ENCODE data around the gene MTX1. TPM values are rescaled to one million over a fixed set of nuclear protein-coding genes. Genes with fewer than 3 reads are reported as not detected.

MTX1 gene
- total and polyA plus RNA-seq, 9 of the 15 experiments (the other 6 are each of a cell fraction or from before 2014, with no cell fraction given), result 29.1 to 98.4 (median 66.9) TPM

DNA sequence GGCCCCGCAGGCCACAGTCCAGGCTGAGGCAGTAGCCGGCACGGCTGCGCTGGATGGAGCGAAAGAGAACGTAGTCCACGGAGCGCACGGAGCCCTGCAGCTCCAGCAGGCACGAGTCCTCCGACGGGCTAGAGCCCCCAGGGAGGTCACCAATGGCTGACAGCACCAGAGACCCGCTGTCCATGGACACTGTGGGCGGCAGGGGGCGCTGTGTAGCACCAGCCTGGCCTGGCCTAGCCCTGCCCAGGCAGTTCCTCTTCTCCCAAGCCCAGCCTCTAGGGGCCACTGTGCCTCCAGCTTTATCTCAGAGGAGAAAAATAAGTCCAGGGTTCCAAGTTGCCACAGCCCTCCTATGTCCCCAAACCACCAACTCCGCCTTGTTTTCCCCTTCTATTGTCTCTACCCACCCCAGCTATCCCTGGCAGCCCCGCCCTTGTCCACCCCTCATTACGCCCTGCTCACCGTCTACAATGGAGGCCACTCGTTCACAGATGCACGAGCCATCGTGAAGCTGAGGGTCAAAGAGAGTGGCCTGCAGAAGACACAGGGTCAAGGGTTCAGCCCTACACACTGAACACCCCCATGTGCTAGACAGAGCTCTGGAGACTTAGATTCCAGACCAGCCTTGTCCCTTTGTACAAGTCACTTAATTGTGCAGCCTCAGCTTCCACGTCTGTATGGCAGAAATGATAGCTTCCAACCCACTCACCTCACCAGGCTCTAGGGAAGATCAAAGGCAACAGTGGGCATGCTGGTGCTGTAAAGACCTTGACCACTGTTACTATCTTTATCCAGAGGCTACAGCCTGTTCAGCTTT lies 42.3 kb downstream of the MTX1 start (continued):
- TF ChIP-seq, protein P1, sequence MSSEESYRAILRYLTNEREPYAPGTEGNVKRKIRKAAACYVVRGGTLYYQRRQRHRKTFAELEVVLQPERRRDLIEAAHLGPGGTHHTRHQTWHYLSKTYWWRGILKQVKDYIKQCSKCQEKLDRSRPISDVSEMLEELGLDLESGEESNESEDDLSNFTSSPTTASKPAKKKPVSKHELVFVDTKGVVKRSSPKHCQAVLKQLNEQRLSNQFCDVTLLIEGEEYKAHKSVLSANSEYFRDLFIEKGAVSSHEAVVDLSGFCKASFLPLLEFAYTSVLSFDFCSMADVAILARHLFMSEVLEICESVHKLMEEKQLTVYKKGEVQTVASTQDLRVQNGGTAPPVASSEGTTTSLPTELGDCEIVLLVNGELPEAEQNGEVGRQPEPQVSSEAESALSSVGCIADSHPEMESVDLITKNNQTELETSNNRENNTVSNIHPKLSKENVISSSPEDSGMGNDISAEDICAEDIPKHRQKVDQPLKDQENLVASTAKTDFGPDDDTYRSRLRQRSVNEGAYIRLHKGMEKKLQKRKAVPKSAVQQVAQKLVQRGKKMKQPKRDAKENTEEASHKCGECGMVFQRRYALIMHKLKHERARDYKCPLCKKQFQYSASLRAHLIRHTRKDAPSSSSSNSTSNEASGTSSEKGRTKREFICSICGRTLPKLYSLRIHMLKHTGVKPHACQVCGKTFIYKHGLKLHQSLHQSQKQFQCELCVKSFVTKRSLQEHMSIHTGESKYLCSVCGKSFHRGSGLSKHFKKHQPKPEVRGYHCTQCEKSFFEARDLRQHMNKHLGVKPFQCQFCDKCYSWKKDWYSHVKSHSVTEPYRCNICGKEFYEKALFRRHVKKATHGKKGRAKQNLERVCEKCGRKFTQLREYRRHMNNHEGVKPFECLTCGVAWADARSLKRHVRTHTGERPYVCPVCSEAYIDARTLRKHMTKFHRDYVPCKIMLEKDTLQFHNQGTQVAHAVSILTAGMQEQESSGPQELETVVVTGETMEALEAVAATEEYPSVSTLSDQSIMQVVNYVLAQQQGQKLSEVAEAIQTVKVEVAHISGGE (CRISPR knock-in tag; IDR thresholded peaks at IDR 0.05), result no peak
- TF ChIP-seq ZKSCAN1 (IDR thresholded peaks at IDR 0.05; ENCODE audit: low read depth, low read length), result peak; percentile 60; the same call in 1 of the 2 replicates
- TF ChIP-seq CREB1 (IDR thresholded peaks at IDR 0.05), result peak; percentile 31; the same call in 1 of the 2 replicates
- no peak for TF ChIP-seq CREB1 (CRISPR knock-in tag; IDR thresholded peaks at IDR 0.05)
- peak; percentile 64; the same call in 1 of the 2 replicates for TF ChIP-seq ZNF24 (IDR thresholded peaks at IDR 0.05)
- peak in 1 of 2 experiments; percentile 84; a peak in 2 of 4 replicates for TF ChIP-seq SRF (CRISPR knock-in tag; IDR thresholded peaks at IDR 0.05)
- no peak for TF ChIP-seq RHOXF2B (CRISPR knock-in tag; conservative IDR thresholded peaks at IDR 0.05)
- peak in 1 of 2 experiments; percentile 62; a peak in 1 of 3 replicates for TF ChIP-seq CBX3 (IDR thresholded peaks at IDR 0.05; ENCODE audit: borderline replicate concordance in 1 of 2, low read length in 2 of 2)
- TF ChIP-seq, protein P2, sequence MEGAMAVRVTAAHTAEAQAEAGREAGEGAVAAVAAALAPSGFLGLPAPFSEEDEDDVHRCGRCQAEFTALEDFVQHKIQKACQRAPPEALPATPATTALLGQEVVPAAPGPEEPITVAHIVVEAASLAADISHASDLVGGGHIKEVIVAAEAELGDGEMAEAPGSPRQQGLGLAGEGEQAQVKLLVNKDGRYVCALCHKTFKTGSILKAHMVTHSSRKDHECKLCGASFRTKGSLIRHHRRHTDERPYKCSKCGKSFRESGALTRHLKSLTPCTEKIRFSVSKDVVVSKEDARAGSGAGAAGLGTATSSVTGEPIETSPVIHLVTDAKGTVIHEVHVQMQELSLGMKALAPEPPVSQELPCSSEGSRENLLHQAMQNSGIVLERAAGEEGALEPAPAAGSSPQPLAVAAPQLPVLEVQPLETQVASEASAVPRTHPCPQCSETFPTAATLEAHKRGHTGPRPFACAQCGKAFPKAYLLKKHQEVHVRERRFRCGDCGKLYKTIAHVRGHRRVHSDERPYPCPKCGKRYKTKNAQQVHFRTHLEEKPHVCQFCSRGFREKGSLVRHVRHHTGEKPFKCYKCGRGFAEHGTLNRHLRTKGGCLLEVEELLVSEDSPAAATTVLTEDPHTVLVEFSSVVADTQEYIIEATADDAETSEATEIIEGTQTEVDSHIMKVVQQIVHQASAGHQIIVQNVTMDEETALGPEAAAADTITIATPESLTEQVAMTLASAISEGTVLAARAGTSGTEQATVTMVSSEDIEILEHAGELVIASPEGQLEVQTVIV (CRISPR knock-in tag; IDR thresholded peaks at IDR 0.05; ENCODE audit: borderline replicate concordance), result no peak
- TF ChIP-seq TRIM28 (IDR thresholded peaks at IDR 0.05), result no peak
- TF ChIP-seq PKNOX1 (IDR thresholded peaks at IDR 0.05), result 0 out of 2 replicates have a peak, but pooled peaks have one; percentile 9
- TF ChIP-seq, protein P3, sequence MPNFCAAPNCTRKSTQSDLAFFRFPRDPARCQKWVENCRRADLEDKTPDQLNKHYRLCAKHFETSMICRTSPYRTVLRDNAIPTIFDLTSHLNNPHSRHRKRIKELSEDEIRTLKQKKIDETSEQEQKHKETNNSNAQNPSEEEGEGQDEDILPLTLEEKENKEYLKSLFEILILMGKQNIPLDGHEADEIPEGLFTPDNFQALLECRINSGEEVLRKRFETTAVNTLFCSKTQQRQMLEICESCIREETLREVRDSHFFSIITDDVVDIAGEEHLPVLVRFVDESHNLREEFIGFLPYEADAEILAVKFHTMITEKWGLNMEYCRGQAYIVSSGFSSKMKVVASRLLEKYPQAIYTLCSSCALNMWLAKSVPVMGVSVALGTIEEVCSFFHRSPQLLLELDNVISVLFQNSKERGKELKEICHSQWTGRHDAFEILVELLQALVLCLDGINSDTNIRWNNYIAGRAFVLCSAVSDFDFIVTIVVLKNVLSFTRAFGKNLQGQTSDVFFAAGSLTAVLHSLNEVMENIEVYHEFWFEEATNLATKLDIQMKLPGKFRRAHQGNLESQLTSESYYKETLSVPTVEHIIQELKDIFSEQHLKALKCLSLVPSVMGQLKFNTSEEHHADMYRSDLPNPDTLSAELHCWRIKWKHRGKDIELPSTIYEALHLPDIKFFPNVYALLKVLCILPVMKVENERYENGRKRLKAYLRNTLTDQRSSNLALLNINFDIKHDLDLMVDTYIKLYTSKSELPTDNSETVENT (CRISPR knock-in tag; IDR thresholded peaks at IDR 0.05), result peak; percentile 47; the same call in 1 of the 2 replicates
- TF ChIP-seq, protein P4, sequence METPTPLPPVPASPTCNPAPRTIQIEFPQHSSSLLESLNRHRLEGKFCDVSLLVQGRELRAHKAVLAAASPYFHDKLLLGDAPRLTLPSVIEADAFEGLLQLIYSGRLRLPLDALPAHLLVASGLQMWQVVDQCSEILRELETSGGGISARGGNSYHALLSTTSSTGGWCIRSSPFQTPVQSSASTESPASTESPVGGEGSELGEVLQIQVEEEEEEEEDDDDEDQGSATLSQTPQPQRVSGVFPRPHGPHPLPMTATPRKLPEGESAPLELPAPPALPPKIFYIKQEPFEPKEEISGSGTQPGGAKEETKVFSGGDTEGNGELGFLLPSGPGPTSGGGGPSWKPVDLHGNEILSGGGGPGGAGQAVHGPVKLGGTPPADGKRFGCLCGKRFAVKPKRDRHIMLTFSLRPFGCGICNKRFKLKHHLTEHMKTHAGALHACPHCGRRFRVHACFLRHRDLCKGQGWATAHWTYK (CRISPR knock-in tag; IDR thresholded peaks at IDR 0.05), result peak; percentile 69; the same call in 1 of the 2 replicates
- TF ChIP-seq NFE2 (IDR thresholded peaks at IDR 0.05; ENCODE audit: low read depth), result no peak
- peak; percentile 54 for TF ChIP-seq BRD9 (IDR thresholded peaks at IDR 0.05; ENCODE audit: low read depth, partially characterized antibody)

All from K562 (cell line).